Ishikawa (cell line): Measurements from ENCODE around the gene THOP1.

ENCODE experiments used
- CEBPB ChIP-seq: IDR thresholded peaks from 2 replicates; pipeline ENCODE4 v1.6.1; 2012
- CREB1 ChIP-seq: IDR thresholded peaks from 2 replicates; pipeline ENCODE4 v1.6.1; 2012; ENCODE audit warnings: low read depth
- EGR1 ChIP-seq: IDR thresholded peaks from 2 replicates; pipeline ENCODE4 v1.6.1; 2012
- EP300 ChIP-seq: IDR thresholded peaks from 2 replicates; pipeline ENCODE4 v1.6.1; 2012; ENCODE audit warnings: borderline replicate concordance
- FOXM1 ChIP-seq: IDR thresholded peaks from 2 replicates; pipeline ENCODE4 v1.6.1; 2012; ENCODE audit warnings: low read depth, borderline replicate concordance
- NFIC ChIP-seq: IDR thresholded peaks from 2 replicates; pipeline ENCODE4 v1.6.1; 2012
- RAD21 ChIP-seq: IDR thresholded peaks from 2 replicates; pipeline ENCODE4 v1.6.1; 2012; ENCODE audit warnings: low read depth
- TAF1 ChIP-seq: IDR thresholded peaks from 2 replicates; pipeline ENCODE4 v1.6.1; 2012; ENCODE audit warnings: low read depth, mild to moderate bottlenecking
- TEAD4 ChIP-seq: IDR thresholded peaks from 2 replicates; pipeline ENCODE4 v1.6.1; 2012
- YY1 ChIP-seq: IDR thresholded peaks from 2 replicates; pipeline ENCODE4 v1.6.1; 2012; ENCODE audit warnings: low read depth
- ZBTB7A ChIP-seq: IDR thresholded peaks from 2 replicates; pipeline ENCODE4 v1.6.1; 2012; ENCODE audit warnings: low read depth
- TF ChIP-seq, protein P1 (sequence below): IDR thresholded peaks from 2 replicates; pipeline ENCODE4 v1.6.1; 2012; ENCODE audit warnings: low read depth, mild to moderate bottlenecking
- TF ChIP-seq, protein P2 (sequence below): IDR thresholded peaks from 2 replicates; pipeline ENCODE4 v1.6.1; 2012
- TF ChIP-seq, protein P3 (sequence below): IDR thresholded peaks from 2 replicates; pipeline ENCODE4 v1.6.1; 2012

DNA sequence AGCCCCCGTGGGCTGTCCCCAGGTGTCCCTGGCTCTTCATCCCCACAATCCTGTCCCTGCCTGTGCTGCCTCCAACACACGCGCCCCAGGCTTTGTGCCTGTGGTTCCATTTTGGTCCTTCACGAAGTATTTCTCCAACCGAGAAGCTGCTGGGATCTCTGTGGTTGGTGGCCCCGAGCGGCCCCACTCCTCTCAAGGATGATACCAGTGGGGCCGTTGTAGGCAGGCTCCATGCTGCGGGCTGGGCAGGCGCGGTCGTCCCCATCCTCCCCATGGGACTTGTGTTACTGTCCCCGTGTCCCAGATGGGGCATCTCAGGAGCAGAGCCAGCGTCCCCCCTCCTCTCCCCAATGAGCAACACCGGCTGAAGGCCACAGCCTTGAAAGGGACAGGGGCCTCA, 30.6 kb downstream of the THOP1 start:
- TF ChIP-seq EGR1, result no peak
- TF ChIP-seq, protein P1, sequence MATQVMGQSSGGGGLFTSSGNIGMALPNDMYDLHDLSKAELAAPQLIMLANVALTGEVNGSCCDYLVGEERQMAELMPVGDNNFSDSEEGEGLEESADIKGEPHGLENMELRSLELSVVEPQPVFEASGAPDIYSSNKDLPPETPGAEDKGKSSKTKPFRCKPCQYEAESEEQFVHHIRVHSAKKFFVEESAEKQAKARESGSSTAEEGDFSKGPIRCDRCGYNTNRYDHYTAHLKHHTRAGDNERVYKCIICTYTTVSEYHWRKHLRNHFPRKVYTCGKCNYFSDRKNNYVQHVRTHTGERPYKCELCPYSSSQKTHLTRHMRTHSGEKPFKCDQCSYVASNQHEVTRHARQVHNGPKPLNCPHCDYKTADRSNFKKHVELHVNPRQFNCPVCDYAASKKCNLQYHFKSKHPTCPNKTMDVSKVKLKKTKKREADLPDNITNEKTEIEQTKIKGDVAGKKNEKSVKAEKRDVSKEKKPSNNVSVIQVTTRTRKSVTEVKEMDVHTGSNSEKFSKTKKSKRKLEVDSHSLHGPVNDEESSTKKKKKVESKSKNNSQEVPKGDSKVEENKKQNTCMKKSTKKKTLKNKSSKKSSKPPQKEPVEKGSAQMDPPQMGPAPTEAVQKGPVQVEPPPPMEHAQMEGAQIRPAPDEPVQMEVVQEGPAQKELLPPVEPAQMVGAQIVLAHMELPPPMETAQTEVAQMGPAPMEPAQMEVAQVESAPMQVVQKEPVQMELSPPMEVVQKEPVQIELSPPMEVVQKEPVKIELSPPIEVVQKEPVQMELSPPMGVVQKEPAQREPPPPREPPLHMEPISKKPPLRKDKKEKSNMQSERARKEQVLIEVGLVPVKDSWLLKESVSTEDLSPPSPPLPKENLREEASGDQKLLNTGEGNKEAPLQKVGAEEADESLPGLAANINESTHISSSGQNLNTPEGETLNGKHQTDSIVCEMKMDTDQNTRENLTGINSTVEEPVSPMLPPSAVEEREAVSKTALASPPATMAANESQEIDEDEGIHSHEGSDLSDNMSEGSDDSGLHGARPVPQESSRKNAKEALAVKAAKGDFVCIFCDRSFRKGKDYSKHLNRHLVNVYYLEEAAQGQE, result no peak
- TF ChIP-seq CEBPB, result no peak
- TF ChIP-seq, protein P2, sequence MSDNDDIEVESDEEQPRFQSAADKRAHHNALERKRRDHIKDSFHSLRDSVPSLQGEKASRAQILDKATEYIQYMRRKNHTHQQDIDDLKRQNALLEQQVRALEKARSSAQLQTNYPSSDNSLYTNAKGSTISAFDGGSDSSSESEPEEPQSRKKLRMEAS, result no peak
- no peak for TF ChIP-seq RAD21
- TF ChIP-seq YY1, result no peak
- no peak for TF ChIP-seq CREB1
- TF ChIP-seq TAF1, result no peak
- no peak for TF ChIP-seq ZBTB7A
- no peak for TF ChIP-seq FOXM1
- TF ChIP-seq, protein P3, sequence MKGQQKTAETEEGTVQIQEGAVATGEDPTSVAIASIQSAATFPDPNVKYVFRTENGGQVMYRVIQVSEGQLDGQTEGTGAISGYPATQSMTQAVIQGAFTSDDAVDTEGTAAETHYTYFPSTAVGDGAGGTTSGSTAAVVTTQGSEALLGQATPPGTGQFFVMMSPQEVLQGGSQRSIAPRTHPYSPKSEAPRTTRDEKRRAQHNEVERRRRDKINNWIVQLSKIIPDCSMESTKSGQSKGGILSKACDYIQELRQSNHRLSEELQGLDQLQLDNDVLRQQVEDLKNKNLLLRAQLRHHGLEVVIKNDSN, result no peak
- TF ChIP-seq NFIC, result no peak
- TF ChIP-seq EP300, result no peak
- TF ChIP-seq TEAD4, result no peak
